ENCODE results near the gene CASP7.

- TF ChIP-seq POLR2A (IDR thresholded peaks at IDR 0.05; ENCODE audit: extremely low read depth, insufficient read length): no peak
- TF ChIP-seq, protein P1, sequence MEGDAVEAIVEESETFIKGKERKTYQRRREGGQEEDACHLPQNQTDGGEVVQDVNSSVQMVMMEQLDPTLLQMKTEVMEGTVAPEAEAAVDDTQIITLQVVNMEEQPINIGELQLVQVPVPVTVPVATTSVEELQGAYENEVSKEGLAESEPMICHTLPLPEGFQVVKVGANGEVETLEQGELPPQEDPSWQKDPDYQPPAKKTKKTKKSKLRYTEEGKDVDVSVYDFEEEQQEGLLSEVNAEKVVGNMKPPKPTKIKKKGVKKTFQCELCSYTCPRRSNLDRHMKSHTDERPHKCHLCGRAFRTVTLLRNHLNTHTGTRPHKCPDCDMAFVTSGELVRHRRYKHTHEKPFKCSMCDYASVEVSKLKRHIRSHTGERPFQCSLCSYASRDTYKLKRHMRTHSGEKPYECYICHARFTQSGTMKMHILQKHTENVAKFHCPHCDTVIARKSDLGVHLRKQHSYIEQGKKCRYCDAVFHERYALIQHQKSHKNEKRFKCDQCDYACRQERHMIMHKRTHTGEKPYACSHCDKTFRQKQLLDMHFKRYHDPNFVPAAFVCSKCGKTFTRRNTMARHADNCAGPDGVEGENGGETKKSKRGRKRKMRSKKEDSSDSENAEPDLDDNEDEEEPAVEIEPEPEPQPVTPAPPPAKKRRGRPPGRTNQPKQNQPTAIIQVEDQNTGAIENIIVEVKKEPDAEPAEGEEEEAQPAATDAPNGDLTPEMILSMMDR (IDR thresholded peaks at IDR 0.05; ENCODE audit: low read depth, low read length): no peak
Measured at GRCh38 chr10:113740850-113741249, 61.1 kb downstream of the CASP7 start.

Data from NB4 (cell line).